Breast epithelium (tissue), 3 donors: Measurements from ENCODE around the gene G6PC3.
"Not testable (repeated sequence)": the region's sequence is repeated elsewhere in the genome, so short reads cannot be mapped to it uniquely, and the experiment has no call there.

Experiments used
- CTCF ChIP-seq, 3 donors: fragments of 450-650 bp; IDR thresholded peaks; one replicate each; pipeline ENCODE4 v1.5.1; 2016 to 2017; ENCODE audit warnings: antibody characterized with exemption in 3 of 3, mild to moderate bottlenecking in 3 of 3, moderate library complexity in 3 of 3
- POLR2A ChIP-seq: fragments of 450-650 bp; IDR thresholded peaks from one replicate; pipeline ENCODE4 v1.6.1; 2016; ENCODE audit warnings: antibody characterized with exemption, mild to moderate bottlenecking, moderate library complexity

- TF ChIP-seq CTCF (IDR thresholded peaks at IDR 0.05); POLR2A: not testable (repeated sequence)
These were observed 49.7 kb downstream of the G6PC3 start for GRCh38 chr17:44120281-44120680.
